ENCODE measurements around the gene ACD.
A peak's percentile ranks its signal among the peaks of the same experiment; 100 is the strongest.

Gene ACD

DNA sequence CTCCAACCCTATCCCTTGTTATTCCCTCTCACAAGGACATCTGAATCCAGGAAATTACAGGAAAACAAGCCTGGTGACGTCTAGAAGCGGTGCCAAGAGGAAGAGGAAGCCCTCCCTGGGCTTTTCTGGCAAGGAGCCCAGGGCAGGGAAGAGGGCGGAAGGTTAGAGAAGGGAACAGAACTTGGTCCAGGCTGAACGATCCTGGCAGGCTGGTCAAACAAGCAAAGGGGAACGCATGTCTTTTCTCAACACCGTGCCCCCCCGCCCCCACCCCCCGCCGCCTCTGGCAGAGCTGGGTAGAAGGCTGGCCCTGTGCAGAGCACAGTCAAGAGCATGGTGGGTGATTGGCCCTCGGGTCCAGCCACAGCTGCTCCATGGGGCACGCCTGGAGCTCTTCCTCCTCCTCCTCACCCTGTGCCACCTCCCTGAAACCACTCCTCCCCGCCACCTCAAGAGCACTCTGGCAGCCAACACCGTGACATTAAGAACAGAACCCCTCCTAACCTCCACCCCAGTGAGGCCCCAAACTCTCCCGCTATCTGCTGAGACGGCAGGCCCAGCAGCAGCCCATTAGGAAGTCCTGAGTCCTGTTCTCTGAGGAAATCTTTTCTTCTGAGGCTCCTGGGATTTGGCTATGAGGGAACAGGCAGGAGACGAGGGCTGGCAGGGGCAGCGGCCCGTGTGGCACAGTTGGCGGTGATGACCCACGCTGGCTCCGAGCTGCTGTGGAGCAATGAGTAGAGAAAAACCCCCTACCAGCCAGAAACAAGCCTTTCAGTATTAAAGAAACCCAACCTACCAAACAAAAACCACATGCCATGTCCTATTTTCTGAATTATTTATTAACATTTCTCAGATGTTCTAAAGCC lies 13.9 kb upstream of the ACD start:
- H2BK5ac ChIP-seq (ENCODE audit: low read length): no peak overlapping the region
- H3K4ac ChIP-seq (ENCODE audit: low read length): no peak overlapping the region
- H2BK120ac ChIP-seq (ENCODE audit: low read depth, low read length): no peak overlapping the region
- DNase-seq (ENCODE audit: low spot score): no peak
- no peak overlapping the region for H3K14ac ChIP-seq (ENCODE audit: low read length)
- no peak overlapping the region for H4K91ac ChIP-seq (ENCODE audit: low read depth, low read length, poor library complexity)
- H2AK5ac ChIP-seq (ENCODE audit: low read depth, low read length): no peak overlapping the region
- no peaks in the 10 kb centered on the region for H3K27me3 ChIP-seq (ENCODE audit: control insufficient read depth in 3 of 3, insufficient read depth in 3 of 3, low read depth in 1 of 3, low read length in 3 of 3)
- H3K18ac ChIP-seq (ENCODE audit: low read length): no peak overlapping the region
- no peak overlapping the region for H2BK15ac ChIP-seq (ENCODE audit: low read length)
- H3K4me2 ChIP-seq (ENCODE audit: insufficient read depth, low read length, poor library complexity, severe bottlenecking): no peak overlapping the region
- no CpG with 5 or more reads among the region's 21 CpGs for WGBS, 2 donors (ENCODE audit: extremely low coverage in 2 of 2, insufficient read length in 2 of 2, insufficient replicate concordance in 1 of 2)
- H4K8ac ChIP-seq (ENCODE audit: low read depth, low read length): no peak overlapping the region
- no peak overlapping the region for H3K27ac ChIP-seq (replicated peaks; ENCODE audit: low read length)
- no peaks in the 10 kb centered on the region for H3K9me3 ChIP-seq (replicated peaks in 1 of 2; ENCODE audit: control insufficient read depth in 2 of 2, insufficient read depth in 1 of 2, low read depth in 1 of 2, low read length in 2 of 2)
- no peak overlapping the region for H2AFZ ChIP-seq (ENCODE audit: low read length)
- no peak overlapping the region for H3K23ac ChIP-seq (ENCODE audit: low read depth, low read length, poor library complexity)
- peak overlapping the region in 1 of 2 donors; percentile 16 for H3K4me3 ChIP-seq (ENCODE audit: low read length in 2 of 2)
- H3K79me1 ChIP-seq (ENCODE audit: low read depth, low read length): no peaks in the 10 kb centered on the region
- H3K9ac ChIP-seq (ENCODE audit: low read depth, low read length, poor library complexity): no peak overlapping the region
- peaks cover 15 to 19% of the 10 kb centered on the region in 2 donors for H3K36me3 ChIP-seq (replicated peaks in 1 of 2; ENCODE audit: control insufficient read depth in 2 of 2, insufficient read depth in 2 of 2, low read length in 2 of 2)
- no peak overlapping the region for H2BK12ac ChIP-seq (ENCODE audit: low read length)
- no peaks in the 10 kb centered on the region for H3K4me1 ChIP-seq (ENCODE audit: control insufficient read depth in 2 of 2, insufficient read depth in 1 of 2, low read depth in 1 of 2, low read length in 2 of 2)

DNA sequence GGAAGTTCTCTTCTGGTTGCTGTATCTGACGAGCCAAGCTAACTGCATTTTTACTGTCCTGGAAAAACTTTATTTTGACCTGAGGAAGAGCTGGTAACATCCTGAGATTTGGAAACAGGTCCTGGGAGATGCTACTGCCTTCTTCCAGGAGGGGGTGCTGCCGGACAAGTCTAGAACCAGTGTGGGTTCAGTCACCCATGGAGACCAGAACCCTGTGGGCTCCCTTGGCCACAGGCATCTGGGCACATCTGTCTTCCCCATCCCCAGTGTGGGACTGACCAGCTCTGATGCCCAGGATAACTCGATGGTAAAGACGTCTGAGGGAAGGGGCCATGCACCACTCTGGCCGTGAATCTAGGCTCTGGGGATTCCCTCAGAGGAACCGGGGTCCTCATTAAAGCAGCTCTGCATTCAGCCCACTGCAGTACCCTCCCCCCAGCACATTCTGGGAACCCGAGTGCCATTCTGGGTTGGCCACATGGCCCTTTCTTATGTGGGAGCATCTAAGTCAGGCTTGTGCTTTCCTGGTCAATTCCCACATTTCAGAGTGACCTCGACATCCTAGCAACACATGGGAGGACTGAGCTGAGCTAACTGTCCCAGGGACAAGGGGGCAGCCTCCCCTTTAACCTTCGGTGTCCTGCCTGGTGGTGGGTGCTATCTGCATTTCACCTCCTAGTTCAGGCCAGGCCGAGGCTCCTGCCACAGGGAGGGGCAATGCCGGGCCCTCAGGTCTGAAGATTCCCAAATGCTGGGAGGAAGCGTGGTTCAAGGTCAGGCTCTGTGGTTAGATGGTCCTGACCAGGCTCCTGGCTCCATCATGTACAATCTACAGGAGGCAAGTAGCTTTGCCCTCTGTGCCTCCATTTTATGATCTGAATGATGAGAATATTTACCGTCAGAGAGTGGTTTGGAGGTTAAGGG lies 12.9 kb upstream of the ACD start:
- H2BK12ac ChIP-seq (ENCODE audit: low read length): no peak overlapping the region
- DNase-seq (ENCODE audit: low spot score): no peak
- peaks cover 15 to 19% of the 10 kb centered on the region in 2 donors for H3K36me3 ChIP-seq (replicated peaks in 1 of 2; ENCODE audit: control insufficient read depth in 2 of 2, insufficient read depth in 2 of 2, low read length in 2 of 2)
- peak overlapping the region; percentile 13 for H3K9ac ChIP-seq (ENCODE audit: low read depth, low read length, poor library complexity)
- no peak overlapping the region for H3K14ac ChIP-seq (ENCODE audit: low read length)
- no peak overlapping the region for H3K4me3 ChIP-seq (ENCODE audit: low read length in 2 of 2)
- no peak overlapping the region for H4K91ac ChIP-seq (ENCODE audit: low read depth, low read length, poor library complexity)
- H2AK5ac ChIP-seq (ENCODE audit: low read depth, low read length): no peak overlapping the region
- no peak overlapping the region for H2BK5ac ChIP-seq (ENCODE audit: low read length)
- no peak overlapping the region for H2AFZ ChIP-seq (ENCODE audit: low read length)
- no peak overlapping the region for H3K18ac ChIP-seq (ENCODE audit: low read length)
- no peak overlapping the region for H4K8ac ChIP-seq (ENCODE audit: low read depth, low read length)
- WGBS, 2 donors (ENCODE audit: extremely low coverage in 2 of 2, insufficient read length in 2 of 2, insufficient replicate concordance in 1 of 2): no CpG with 5 or more reads among the region's 13 CpGs
- no peak overlapping the region for H3K23ac ChIP-seq (ENCODE audit: low read depth, low read length, poor library complexity)
- no peaks in the 10 kb centered on the region for H3K79me1 ChIP-seq (ENCODE audit: low read depth, low read length)
- H2BK15ac ChIP-seq (ENCODE audit: low read length): no peak overlapping the region
- H3K27me3 ChIP-seq (ENCODE audit: control insufficient read depth in 3 of 3, insufficient read depth in 3 of 3, low read depth in 1 of 3, low read length in 3 of 3): no peaks in the 10 kb centered on the region
- no peak overlapping the region for H3K4ac ChIP-seq (ENCODE audit: low read length)
- no peak overlapping the region for H2BK120ac ChIP-seq (ENCODE audit: low read depth, low read length)
- no peak overlapping the region for H3K27ac ChIP-seq (replicated peaks; ENCODE audit: low read length)
- no peak overlapping the region for H3K4me2 ChIP-seq (ENCODE audit: insufficient read depth, low read length, poor library complexity, severe bottlenecking)
- peaks cover 0 to 1% of the 10 kb centered on the region in 2 donors for H3K4me1 ChIP-seq (ENCODE audit: control insufficient read depth in 2 of 2, insufficient read depth in 1 of 2, low read depth in 1 of 2, low read length in 2 of 2)
- H3K9me3 ChIP-seq (replicated peaks in 1 of 2; ENCODE audit: control insufficient read depth in 2 of 2, insufficient read depth in 1 of 2, low read depth in 1 of 2, low read length in 2 of 2): no peaks in the 10 kb centered on the region

DNA sequence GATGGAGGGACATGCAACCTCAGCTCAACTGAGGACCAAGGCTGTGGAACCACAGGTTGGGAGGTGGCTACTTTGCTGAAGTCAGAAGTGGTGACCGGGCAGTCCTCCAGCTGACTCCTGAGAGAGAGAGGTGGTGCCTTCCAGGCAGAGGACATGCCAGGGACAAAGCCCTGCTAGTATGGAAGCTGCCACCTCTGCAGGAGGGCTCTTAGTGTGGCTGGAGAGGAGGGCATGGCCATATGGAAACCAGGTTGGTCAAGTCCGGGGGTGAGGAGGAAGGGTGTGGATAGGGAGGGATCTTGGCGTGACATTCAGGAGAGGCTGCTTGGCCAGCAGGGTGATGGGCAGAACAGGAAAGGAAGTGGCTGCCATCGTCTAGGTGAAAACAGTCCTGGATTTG lies 12.2 kb upstream of the ACD start:
- Histone ChIP-seq H3K9ac (ENCODE audit: low read depth, low read length, poor library complexity) (no peak overlapping the region), H4K8ac (ENCODE audit: low read depth, low read length) (no peak overlapping the region), H2BK5ac (ENCODE audit: low read length) (no peak overlapping the region), H2BK12ac (ENCODE audit: low read length) (no peak overlapping the region), H3K9me3 (replicated peaks in 1 of 2; ENCODE audit: control insufficient read depth in 2 of 2, insufficient read depth in 1 of 2, low read depth in 1 of 2, low read length in 2 of 2) (no peaks in the 10 kb centered on the region), H4K91ac (ENCODE audit: low read depth, low read length, poor library complexity) (no peak overlapping the region), H2AFZ (ENCODE audit: low read length) (no peak overlapping the region), H3K18ac (ENCODE audit: low read length) (no peak overlapping the region), H3K4me2 (ENCODE audit: insufficient read depth, low read length, poor library complexity, severe bottlenecking) (no peak overlapping the region), H2AK5ac (ENCODE audit: low read depth, low read length) (no peak overlapping the region), H3K4me3 (ENCODE audit: low read length in 2 of 2) (no peak overlapping the region), H3K27me3 (ENCODE audit: control insufficient read depth in 3 of 3, insufficient read depth in 3 of 3, low read depth in 1 of 3, low read length in 3 of 3) (no peaks in the 10 kb centered on the region), H2BK15ac (ENCODE audit: low read length) (no peak overlapping the region), H3K79me1 (ENCODE audit: low read depth, low read length) (no peaks in the 10 kb centered on the region), H3K4me1 (ENCODE audit: control insufficient read depth in 2 of 2, insufficient read depth in 1 of 2, low read depth in 1 of 2, low read length in 2 of 2) (peaks cover 5 to 8% of the 10 kb centered on the region in 2 donors), H3K4ac (ENCODE audit: low read length) (no peak overlapping the region), H2BK120ac (ENCODE audit: low read depth, low read length) (no peak overlapping the region), H3K14ac (ENCODE audit: low read length) (no peak overlapping the region), H3K23ac (ENCODE audit: low read depth, low read length, poor library complexity) (peak overlapping the region; percentile 16), H3K27ac (replicated peaks; ENCODE audit: low read length) (no peak overlapping the region), H3K36me3 (replicated peaks in 1 of 2; ENCODE audit: control insufficient read depth in 2 of 2, insufficient read depth in 2 of 2, low read length in 2 of 2) (peaks cover 12 to 14% of the 10 kb centered on the region in 2 donors)
- no CpG with 5 or more reads among the region's 4 CpGs for WGBS, 2 donors (ENCODE audit: extremely low coverage in 2 of 2, insufficient read length in 2 of 2, insufficient replicate concordance in 1 of 2)
- no peak for DNase-seq (ENCODE audit: low spot score)

All from neuronal stem cell (in vitro differentiated cells).